ENCODE data around the gene ZNF276.
"Not testable (repeated sequence)": the region's sequence is repeated elsewhere in the genome, so short reads cannot be mapped to it uniquely, and the experiment has no call there.

ZNF276 gene
- 202 to 302 reads per million in 2 donors for total RNA-seq

DNA sequence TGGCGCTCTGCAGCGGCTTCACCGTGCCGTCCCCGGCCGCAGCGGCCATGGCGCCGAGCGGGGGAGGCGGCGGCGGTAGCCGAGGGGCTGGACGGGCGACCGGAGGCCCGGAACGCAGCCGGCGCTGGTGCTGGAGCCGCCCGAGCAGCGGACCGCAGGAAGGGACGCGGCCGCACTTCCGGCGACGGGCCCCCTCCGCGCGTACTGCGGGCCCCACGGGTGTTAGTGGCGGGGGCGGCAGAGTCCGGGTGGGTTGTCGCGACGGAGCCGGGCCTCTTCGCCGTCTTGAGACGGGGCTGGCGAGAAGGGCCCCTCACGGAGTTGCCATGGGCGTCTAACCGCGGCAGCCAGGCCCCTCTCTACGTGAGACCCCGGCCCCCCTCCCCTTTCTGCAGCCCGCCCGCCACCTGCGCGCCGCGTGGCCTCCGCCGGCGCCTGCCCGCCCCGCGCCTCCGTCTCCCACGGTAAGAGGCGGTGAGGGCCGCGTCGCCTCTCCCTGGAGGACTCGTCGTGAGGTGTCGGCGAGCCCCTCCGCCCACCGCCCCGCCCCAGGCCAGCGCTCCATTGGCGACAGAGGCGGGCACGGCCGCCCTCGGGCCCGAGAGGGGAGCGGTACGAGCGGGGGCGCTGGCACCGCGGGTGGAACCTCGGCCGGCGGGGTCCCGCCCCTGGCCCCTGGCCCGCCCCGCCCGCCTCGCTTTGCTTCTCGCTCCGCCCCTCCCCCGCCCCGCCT is at the start of gene ZNF276, which contains the start of gene VPS9D1:
TSS of gene ZNF276 (plus strand) at position 725 of the 733 bp plus-strand sequence. CDS start 104 bp downstream, outside the sequence.
TSS of gene VPS9D1 (minus strand) at position 86 of the 733 bp plus-strand sequence. CDS start at position 49, 37 bp downstream.
- peak; percentile 81 for DNase-seq

GRCh38 chr16:89671565-89671964 is 49.8 kb upstream of the ZNF276 start:
- DNase-seq = not testable (repeated sequence)

GRCh38 chr16:89672177-89672941 is 49.0 kb upstream of the ZNF276 start:
- no peak for DNase-seq

GRCh38 chr16:89678258-89678657 is 43.1 kb upstream of the ZNF276 start:
- DNase-seq = no peak

DNA sequence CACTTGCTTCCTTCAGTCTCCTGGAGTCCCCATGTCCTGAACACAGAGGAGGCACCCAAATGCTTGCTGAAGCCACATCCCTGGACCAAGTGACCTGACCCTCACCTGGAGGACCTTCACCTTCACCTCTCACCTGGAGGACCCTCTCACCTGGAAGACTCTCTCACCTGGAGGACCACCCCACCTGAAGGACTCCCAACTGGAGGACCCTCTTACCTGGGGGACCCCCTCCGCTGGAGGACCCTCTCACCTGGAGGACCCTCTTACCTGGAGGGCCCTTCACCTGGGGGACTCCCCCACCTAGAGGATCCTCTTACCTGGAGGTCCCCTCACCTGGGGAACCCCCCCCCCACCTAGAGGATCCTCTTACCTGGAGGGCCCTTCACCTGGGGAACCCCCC is 35.4 kb upstream of the ZNF276 start:
- DNase-seq = no peak

DNA sequence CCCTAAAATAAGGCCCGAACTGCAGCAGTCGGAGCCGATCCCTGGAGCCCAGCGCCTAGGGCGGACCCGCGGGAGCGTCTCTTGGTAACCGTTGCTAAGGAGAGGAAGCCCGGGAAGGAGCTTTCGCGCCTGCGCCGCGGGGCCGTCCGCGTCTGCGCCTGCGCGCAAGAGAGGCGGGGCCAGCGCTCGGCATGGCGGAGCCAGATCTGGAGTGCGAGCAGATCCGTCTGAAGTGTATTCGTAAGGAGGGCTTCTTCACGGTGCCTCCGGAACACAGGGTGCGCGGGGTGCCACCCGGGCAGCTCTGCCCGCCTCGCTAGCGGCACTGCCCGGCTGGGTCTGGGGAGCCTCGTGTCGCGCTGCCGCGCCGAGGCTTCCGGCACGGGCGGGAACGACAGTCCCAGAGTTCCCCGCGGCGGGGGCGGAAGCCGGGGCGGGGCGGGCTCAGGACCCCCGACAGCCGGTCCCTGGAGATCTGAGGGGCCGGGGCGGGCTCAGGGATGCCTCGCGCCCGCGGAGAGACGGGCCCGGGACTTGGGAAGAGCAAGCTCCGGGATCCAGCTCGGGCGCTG is 34.7 kb upstream of the ZNF276 start, which contains the start of gene CDK10:
TSS of gene CDK10 (plus strand) at position 170 of the 572 bp plus-strand sequence. CDS start at position 192, 22 bp downstream.
- DNase-seq = peak; percentile 81

GRCh38 chr16:89687092-89687940 is 34.0 kb upstream of the ZNF276 start:
- DNase-seq = no peak

DNA sequence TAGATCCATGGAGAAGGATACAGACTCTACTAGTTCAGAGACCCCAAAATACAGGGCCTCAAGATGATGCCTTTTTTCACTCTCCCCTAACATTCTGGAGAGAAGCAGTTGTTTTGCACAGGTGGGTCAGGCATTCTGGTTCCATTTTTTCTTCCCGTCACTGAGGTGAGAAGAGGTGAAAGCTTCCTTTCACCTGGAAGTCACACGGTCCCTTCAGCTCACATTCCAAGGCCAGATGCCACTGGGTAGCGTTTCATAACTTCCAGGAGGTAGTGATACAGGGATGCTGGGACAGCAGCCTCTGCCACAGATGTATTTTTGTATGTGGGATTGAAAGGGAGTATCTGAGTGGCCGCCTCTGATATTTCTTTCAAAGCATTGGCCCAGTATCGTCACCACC is 32.9 kb upstream of the ZNF276 start:
- no peak for DNase-seq

- no peak for DNase-seq
These were observed 32.2 kb upstream of the ZNF276 start for GRCh38 chr16:89689142-89689541.

GRCh38 chr16:89689621-89690020 is 31.7 kb upstream of the ZNF276 start:
- not testable (repeated sequence) for DNase-seq

DNA sequence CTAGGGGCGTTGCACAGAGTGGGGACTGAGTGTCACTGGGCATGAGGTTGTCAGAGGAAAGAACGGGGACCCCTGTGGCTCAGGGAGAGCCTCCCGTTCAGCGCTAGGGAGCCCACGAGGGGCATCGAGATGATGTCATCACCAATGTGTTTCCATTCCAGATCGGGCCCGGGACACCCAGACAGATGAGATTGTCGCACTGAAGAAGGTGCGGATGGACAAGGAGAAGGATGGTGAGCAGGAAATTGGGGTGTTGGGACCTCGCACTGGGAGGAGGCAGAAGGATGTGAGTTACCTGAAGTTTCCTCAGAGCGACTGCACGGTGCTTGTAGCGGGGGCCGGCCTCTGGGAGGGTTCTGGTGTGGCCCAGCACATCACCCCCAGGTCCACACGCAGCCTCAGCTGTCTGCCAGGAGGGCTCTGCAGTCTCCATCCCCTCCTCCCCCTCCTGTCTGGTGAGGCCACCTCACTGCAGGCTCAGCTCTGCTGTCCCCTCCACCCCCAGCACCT is 30.9 kb upstream of the ZNF276 start:
- no peak for DNase-seq

DNA sequence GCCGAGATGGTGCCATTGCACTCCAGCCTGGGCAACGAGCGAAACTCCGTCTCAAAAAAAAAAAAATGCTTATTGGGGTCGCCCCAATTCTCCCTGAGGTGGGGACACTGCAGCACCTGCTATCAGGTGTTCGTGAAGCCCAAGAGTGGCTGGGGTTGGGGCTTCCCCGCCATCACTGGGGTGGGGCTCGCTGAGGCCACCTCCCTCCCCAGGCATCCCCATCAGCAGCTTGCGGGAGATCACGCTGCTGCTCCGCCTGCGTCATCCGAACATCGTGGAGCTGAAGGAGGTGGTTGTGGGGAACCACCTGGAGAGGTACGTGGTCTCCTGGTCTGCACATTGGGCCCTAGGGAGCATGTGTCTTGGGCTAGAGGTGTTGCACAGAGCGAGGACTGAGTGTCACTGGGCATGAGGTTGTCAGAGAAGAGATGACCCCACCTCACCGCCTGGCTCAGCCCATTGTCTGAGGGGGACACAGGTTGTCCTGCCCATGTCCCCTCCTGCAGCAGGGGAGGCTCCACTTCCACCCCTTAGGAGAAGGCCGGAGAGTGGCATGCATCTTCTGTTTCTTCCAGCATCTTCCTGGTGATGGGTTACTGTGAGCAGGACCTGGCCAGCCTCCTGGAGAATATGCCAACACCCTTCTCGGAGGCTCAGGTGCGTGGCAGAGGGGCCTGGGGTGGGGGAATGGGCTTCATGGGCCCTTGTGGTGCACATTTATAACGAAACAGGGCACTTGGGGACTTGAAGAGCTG is 29.9 kb upstream of the ZNF276 start:
- DNase-seq = no peak

GRCh38 chr16:89691986-89692569 is 29.3 kb upstream of the ZNF276 start:
- no peak for DNase-seq

- DNase-seq = no peak
These were observed 28.0 kb upstream of the ZNF276 start for GRCh38 chr16:89693289-89693731.

- no peak for DNase-seq
These were observed 27.2 kb upstream of the ZNF276 start for GRCh38 chr16:89693931-89694783.

DNA sequence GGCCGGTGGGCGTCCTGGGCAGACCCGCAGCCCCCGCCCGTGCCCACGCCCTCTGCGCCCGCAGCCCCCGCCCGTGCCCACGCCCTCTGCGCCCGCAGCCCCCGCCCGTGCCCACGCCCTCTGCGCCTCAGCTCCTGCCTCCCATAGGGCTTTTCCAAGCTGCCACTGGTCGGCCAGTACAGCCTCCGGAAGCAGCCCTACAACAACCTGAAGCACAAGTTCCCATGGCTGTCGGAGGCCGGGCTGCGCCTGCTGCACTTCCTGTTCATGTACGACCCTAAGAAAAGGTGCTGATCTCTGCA is 26.6 kb upstream of the ZNF276 start:
- not testable (repeated sequence) for DNase-seq

DNA sequence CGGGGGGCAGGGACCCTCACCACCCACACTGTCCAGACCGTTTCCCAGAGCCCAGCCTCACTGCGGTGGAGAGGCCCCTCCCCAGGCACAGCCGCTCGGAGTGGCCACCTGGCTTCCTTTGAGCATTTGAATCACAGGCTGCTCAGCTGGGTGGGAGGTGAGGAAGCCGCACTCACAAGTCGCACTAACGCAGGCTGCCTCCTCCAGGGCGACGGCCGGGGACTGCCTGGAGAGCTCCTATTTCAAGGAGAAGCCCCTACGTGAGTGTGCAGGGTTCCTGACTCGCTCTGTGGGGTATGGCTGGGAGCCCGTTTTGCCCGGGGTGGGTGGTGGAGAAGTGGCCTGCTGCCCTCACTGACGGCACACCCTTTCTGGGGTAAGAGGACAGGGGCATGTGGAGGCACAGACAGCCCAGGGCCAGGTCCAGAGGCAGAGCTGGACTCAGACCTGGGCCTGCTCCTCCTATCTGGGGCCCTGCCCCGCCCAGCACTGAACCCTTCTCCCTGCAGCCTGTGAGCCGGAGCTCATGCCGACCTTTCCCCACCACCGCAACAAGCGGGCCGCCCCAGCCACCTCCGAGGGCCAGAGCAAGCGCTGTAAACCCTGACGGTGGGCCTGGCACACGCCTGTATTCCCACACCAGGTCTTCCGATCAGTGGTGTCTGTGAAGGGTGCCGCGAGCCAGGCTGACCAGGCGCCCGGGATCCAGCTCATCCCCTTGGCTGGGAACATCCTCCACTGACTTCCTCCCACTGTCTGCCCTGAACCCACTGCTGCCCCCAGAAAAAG is 26.1 kb upstream of the ZNF276 start:
- DNase-seq = no peak

DNA sequence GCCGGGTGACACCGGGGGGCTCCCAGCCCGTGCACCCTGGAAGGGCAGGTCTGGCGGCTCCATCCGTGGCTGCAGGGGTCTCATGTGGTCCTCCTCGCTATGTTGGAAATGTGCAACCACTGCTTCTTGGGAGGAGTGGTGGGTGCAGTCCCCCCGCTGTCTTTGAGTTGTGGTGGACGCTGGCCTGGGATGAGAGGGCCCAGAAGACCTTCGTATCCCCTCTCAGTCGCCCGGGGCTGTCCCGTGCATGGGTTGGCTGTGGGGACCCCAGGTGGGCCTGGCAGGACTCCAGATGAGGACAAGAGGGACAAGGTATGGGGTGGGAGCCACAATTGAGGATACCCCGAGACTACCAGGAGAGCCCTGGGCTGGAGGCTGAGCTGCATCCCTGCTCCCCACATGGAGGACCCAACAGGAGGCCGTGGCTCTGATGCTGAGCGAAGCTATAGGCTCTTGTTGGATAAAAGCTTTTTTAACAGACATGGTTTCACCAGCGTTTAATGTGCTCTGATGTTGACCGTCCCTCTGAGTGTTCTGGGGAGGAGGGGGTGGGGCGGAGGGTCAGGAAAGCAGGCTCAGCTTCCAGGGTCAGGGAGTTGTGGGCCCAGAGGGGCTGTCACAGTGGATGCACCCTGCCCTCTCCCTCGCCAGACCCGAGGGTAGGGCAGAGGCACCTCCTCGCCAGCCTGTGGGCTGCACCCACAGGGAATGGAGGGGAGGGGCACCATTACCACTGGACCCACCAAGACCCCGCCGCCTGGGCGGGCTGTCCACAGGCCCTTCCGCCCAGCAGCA is 25.3 kb upstream of the ZNF276 start:
- no peak for DNase-seq

Measured in T-helper 9 cell (primary cell).